ENCODE measurements around the gene TAAR1.
"Not testable (repeated sequence)": the region's sequence is repeated elsewhere in the genome, so short reads cannot be mapped to it uniquely, and the experiment has no call there.

TAAR1 gene, protein sequence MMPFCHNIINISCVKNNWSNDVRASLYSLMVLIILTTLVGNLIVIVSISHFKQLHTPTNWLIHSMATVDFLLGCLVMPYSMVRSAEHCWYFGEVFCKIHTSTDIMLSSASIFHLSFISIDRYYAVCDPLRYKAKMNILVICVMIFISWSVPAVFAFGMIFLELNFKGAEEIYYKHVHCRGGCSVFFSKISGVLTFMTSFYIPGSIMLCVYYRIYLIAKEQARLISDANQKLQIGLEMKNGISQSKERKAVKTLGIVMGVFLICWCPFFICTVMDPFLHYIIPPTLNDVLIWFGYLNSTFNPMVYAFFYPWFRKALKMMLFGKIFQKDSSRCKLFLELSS

DNA sequence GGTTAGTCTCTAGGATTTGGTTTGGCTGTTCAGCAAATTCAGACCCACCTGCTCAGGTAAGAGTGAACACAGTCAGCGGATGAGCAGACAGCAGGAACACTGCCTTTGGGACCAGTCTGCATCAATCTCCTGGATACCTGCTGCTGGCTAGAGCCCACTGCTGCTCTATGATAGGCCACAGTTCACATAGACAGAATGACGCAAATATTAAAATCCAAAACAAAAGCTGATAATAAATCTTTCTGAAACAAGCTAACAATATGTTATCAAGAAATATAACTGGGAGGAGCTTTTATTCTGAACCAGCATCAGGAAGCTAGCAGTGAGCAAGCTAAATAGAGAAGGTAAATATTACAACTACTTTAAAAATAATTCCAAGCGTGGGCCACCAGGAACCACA is at the start of gene TAAR1:
Gene TAAR1, minus strand, starts transcription at position 101 of the 400 bp plus-strand sequence. CDS start 13,179 bp downstream, outside the sequence.
- DNase-seq: no peak

DNA sequence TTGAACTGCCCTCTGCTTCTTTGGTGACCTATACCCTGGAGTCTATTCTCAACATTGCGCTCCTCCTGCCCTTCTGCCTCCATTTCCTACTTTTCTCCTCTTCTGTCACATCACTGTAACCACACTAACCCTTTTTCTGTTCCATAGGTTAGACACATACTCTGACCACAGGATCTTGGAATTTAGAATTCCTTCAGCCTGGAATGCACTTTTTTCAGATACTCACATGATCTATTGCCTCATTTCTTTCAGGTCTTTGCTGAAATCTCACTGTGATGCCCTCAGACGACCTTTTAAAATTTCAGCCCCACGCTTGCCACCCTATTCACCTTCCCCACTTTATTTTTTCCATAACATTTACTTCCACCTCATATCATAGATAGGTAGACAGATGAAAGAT is 49.8 kb upstream of the TAAR1 start:
- no peak for DNase-seq

DNA sequence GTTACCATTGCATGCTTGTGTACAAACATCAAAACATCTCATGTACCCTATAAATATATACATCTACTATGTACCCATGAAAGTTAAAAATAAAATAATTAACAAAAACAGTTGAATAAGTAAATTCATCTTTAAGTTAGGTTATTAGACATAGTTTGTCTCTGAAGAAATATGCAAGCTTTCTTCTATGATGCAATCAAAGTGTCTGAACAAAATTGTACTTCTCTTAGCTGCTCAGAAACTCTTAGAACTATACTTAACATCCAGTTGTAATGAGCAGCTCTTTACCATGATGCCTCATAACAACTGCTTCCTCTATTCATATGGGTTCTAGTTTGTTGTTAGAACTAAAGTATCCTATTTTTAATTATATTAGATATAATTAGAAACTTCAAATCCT is 49.0 kb upstream of the TAAR1 start:
- DNase-seq: no peak

DNA sequence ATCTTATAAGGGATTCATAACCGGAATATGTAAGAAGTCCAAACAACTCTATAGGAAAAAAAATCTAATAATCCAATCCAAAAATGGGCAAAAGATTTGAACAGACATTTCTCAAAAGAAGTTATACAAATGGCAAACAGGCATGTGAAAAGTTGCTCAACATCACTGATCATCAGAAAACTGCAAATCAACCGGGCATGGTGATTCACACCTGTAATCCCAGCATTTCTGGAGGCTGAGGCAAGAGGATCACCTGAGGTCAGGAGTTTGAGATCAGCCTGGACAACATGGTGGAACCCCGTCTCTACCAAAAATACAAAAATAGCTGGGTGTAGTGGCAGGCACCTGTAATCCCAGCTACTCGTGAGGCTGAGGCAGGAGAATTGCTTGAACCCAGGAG is 47.8 kb upstream of the TAAR1 start:
- not testable (repeated sequence) for DNase-seq

DNA sequence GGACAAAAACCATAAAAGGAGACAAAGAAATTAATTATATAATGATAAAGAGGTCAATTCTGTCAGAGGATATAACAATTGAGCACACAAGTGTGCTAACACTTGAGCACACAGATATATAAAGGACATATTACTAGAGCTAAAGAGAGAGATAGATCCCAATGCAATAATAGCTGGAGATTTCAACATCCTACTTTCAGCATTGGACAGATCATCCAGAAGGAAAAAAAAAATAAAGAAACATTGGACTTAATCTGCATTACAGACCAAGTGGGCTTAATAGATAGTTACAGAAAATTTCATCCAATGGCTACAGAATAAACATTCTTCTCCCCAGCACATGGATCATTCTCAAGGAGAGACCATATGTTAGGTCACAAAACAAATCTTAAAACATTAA is 45.0 kb upstream of the TAAR1 start:
- DNase-seq: no peak

DNA sequence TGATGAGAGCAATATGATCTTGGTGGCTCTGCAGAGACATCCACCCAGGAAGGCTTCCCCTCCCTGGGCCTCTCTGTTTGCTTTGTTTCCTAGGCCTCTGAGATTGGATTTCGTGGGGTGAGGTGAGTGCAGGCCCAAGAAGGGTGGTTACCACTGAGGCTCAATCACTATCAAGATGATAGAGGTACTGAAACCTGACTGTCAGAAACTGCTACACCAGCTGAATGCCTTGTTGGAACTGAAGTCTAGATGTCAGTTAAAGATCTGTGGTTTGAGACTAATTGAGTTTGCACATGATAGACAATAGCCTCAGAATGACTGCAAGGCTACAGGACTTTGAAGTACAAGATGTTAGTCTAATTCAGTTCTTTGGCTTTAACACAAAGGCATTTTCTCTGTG is 39.6 kb upstream of the TAAR1 start:
- no peak for DNase-seq

DNA sequence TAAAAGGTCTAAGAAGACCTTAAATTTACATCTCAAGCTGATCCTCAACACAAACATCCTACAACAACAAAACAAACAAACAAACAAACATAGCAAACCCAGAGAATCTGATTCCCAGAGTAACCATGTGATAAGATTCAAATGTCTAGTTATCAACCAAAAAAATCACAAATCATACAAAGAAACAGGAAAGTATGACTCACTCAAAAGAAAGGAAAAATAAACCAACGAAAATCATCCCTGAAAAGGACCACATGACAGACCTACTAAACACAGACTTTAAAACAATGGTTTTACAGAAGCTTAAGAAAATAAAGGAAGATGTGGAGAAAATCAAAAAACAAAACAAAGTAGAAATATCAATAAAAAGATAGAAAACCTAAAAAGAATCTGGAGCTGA is 36.8 kb upstream of the TAAR1 start:
- DNase-seq: no peak

DNA sequence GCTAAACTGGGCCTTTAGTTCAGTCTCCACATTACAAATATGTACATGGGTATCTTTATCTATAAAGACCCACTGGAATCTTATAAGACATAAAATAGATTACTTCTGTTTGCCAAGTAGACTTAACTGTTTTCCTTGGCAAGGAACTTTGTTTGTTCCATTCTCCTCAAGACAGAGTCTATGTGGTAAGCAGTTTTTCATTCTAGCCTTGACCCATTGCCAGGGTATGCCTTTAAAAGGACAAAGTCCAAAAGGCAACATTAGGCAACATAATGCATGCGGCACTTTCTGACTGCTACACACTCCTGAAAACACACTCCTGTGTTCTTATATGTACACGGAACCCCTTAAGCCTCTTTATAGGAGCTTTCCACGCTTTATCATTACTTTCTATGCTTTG is 34.5 kb upstream of the TAAR1 start:
- DNase-seq: no peak

DNA sequence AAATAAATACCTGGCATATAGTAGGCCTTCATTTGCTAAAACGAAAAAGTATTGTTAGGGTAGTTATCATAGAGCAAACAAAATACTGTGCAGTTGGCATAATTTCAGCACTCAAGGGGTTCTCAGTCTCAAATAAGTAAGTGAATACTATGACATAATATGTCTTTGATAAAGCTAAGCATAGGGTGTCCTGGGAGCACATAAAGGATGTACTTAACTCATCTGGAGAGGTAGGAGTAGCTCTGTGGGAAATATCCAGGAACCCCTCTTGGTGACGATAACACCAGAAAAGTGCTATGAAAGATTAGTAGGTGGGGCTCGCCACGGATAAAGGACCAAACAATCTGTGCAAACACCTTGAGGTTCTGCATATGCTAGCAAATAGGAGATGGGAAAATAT is 31.7 kb upstream of the TAAR1 start:
- no peak for DNase-seq

DNA sequence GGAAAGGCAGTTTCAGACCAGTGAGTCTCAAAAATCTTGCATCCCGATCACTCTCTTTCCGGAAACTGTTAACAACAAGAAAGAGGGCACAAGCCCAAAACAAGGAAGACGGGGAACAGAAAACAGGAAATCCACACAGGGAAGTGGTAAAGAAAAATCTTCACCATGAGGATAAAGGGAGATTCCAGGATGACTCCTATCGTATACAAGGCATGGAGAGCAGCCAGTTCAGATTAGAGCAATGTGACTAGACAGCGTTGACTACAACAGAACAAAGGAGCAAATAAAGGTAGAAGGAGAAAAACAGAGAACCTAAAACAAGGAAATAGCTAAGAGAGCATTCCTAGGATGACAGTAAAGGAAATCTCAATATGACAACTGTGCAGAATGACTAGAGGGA is 28.3 kb upstream of the TAAR1 start:
- no peak for DNase-seq

DNA sequence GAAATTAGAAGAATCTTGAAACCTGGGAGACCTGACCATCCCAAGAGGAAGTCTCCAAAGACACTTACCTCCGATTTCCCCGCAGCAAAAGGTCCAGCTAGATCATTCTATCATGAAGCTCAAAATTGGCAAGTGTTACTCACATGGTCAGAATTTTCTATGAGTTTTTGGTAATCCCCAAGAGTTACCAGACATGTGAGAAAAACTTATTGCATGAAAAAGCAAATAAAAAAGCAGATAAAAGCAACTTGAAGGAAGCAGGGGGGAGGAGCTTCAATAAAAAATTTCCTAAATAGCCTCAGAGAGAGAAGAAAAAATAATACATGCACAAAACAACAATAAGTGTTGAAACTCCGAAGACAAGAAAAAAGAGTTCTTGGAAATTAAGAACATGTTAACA is 27.5 kb upstream of the TAAR1 start:
- DNase-seq: no peak

DNA sequence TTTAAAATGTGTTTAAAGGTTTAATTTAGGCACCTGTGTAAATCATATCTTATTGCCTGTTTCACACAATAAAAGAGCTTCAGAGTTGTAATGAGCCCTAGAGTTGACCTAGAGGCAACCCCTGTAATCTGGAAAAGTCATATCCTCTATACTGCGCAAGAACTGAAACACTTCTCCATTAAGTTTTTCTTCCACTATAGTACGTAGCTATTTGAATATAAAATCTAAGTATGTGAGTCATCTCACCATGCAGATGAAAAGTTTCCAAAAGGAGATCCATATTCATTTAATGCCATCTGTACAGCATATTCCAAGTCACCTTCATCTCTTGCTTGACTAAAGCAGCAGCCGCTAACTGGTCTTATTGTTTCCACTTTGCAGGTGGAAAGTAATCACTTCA is 26.0 kb upstream of the TAAR1 start:
- no peak for DNase-seq

DNA sequence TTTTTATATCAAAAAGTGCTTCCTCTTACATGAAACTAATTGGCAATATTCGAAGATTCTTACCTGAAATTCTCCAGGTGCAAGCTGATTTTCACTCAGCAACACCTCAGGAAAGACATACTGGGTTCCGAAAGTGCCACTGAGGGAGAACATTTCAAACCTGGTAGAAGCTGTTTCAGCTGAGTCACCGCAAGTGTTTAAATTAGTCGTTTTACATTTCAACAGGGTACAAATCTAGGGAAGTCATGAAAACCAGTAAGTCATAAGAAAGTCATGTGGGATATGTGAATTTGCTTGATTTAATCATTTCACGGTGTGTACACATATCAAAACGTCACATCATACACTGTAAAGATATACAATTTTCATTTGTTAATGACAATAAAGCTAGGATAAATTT is 25.3 kb upstream of the TAAR1 start:
- no peak for DNase-seq

DNA sequence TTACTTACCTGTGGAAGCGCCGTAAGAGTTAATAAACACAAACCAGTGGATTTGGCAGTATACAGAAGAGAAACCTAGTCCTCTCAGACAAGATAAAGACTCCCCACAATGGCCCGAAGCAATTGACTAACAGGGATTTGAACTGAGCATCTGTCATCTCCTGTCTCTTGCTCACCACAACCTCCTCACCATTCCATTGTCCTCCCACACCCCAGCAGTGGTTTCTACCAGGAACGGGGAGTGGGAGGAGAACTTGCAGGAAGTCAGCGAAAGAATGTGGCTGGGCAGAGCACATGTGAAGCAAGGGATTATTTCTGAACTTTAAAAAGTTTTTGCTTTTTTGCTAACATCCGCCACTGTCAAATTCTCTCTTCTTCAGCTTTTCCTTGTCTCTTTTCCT is 24.6 kb upstream of the TAAR1 start:
- no peak for DNase-seq

DNA sequence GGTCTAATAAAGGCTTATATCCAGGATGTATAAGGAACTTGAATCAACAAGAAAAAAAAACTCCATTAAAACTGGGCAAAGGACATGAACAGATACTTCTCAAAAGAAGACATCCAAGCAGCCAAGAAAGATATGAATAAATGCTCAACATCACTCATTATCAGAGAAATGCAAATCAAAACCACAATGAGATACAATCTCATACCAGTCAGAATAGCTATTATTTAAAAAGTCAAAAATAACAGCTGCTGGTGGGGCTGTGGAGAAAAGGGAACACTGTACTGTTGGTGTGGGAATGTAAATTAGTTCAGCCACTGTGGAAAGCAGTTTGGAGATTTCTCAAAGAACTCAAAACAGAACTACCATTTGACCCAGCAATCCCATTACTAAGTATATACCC is 20.1 kb upstream of the TAAR1 start:
- DNase-seq: not testable (repeated sequence)

DNA sequence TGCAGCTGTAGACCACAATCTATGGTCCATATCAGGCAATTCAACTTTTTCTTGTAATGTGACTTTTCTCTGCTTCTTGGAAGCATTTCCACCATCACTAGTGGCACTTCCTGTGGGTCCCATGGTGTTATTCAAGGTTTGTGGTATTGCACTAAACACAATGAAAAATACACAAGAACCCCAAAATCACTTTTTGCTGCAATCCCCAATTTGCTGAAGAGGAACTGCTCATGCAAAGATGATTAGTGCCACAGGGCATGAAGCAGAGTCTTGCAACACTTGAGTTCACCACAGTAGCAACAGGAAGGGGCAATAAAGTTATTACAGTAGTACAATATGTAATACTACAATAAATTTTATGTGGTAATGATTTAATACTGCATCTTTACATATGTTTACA is 16.8 kb upstream of the TAAR1 start:
- no peak for DNase-seq

DNA sequence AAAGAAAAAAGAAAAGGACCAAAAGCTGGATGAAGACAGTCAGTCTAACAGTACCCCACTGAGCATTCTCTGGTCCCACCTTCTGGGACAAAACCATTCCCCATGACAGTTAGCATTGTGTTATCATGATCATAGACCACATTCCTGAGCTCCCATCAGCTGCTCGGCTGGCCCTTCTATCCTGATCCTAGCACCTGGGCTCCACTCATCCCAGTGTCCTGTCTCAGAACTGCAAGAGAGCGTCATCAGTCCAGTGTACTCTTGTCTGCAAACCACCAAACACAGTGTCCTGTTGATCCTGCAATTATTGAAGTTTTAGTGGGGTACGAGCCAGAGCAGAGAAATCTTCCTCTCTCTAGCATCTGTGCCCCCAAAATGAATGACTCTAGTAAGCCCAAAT is 16.0 kb upstream of the TAAR1 start:
- DNase-seq: no peak

DNA sequence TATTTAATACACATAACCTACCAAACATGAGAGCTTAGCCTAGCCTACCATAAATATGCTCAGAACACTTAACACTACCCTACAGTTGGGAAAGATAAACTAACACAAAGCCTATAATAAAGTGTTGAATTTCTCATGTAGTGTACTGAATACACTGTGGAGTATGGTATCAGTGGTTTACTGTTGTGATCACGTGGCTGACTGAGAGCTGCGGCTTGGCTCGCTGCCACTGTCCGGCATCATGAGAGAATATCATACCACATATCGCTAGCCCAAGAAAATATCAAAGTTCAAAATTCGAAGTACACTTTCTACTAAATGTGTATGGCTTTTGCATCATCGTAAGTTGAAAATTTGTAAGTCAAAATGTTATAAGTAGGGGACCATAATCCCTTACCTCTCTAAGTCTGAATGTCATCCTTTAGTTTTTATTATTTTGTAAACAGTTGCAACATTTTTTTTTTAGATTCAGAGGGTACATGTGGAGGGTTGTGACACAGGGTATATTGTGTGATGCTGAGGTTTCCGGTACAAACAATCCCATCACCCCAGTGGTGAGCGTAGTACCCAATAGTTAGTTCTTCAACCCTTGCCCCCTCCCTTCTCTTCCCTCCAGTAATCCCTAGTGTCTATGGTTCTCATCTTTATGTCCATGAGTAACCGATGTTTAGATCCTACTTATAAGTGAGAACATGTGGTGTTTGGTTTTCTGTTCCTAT is 14.6 kb upstream of the TAAR1 start:
- DNase-seq: no peak

DNA sequence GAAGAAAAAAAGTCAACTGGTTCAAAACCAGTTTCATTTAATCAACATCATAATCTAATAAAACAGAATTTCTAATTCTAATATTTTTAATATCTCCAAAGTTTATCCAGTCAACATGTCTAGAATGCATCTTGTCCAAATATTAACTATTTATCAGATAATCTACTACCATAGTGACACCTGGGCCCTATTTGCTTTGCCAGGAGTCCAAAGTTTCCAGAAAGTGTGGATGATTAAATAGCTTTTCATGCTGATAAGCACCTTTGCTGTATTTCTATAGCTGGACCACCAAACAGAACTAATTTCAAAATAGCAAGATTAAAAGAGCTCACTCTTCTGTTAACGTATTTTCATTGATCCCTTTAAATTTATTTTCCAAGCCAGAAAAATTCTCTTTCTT is 12.3 kb upstream of the TAAR1 start:
- no peak for DNase-seq

DNA sequence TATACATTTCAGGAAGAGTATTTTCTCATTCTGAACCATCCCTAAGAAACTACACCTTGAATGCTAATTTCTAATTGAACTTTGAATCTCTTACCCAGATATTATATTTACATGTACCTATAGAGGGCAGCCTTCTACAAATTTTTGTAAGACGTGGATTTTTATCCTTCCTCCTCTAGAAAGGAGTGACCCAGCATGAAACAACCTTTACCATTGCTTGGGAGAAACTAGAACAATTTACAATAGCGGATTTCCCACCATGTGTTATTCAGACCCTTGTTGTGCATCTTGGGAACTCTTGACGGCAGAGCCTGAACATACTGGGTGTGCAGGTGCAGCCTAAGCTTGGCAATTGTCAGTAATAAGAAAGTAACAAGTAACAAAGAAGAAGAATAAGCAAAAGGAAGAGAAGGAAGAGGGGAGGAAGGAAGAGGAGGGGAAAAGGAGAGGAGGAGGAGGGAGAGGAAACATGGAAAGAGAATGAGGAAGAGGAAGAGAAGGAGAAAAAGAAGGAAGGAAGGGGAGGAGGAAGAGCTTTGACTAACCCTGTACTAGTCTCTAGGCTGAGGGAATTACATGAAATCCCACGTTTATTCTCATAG is 10.8 kb upstream of the TAAR1 start:
- DNase-seq: no peak

DNA sequence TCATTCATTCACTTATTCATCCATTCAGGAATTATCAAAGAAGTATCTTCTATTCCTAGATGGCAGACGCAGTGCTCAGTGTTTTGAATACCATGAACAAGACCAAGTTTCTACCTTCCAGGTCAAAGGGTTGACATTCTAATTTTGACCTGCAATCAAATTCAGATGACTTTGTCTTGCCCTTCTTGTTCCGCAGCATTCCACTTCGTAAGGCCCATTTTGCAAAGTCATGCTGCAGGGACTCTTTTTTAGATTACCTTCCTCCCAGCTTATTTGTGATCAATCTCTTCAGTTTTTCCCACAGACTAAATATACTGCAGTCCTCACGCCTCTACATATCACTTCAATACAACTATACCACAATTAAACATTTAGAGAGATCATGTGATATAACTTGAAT is 7.1 kb upstream of the TAAR1 start:
- DNase-seq: no peak

DNA sequence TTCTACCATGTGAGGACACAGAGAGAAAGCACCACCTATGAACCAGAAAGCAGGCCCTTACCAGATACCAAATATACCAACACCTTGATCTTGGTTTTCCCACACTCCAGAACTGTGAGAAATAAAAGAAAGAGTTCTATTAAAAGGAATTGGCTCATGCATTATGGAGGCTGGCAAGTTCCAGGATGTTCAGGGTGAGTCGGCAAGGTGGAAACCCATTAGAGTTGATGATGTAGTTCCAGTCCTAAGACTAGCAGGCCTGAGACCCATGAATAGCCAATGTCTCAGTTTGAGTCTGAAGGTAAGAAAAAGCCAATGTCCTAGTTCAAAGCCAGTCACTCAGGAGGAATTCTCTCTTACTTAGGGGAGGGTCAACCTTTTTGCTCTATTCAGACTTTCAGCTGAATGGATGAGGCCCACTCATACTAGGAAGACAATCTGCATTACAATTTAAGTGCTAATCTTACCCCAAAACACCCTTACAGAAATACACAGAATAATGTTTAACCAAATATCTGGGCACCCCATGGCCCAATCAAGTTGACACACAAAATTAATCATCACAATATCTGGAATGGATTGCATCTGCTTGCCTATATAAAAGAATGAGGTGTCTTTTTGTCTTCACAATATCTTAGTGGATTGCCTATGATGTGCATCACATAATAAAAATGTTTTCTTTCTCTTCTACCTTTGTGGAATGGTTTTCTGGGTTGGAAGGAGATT is 5.5 kb upstream of the TAAR1 start:
- no peak for DNase-seq

DNA sequence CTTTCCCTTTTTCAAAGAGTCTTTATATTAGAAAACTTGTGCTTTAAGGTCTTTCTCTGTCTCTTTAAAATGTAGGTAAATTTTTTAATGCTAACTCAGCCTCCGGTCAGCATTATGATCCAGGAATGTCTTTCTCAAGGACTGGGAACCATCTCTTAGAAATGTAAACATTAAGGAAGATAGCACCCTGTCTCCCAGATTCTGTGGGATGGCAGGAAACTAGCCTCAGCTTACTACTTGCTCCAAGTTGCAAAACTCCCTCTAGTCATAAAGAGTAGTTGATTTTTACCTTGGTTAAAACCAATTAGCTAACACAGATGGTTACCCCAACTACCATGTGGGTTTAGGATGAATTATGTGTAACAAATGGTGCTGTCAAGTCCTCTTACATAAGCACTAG is 4.7 kb upstream of the TAAR1 start:
- DNase-seq: no peak

DNA sequence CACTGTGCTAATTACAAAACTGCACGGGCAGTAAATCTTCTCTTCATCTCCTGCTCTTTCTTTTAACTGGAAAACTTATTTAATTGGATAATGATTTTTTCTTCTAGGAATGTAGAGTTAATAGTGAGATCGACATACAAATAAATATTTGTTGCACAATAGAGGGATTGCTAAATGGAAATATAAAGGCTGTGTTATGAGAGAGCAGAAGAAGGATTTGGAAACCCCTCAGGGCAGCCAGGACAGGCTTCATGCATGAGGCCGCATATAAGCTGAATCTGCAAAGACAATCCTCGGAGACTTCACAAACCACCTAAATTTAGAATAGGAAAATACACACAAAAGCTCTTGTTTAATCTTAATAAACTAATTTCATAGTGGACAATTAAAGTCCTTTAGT is 2.9 kb upstream of the TAAR1 start:
- DNase-seq: no peak

Measured in activated effector memory CD4-positive, alpha-beta T cell treated with Interleukin-2 at 50 U/mL for 16 hours (primary cell).